ENCODE data around the gene THEMIS2.

THEMIS2 gene

DNA sequence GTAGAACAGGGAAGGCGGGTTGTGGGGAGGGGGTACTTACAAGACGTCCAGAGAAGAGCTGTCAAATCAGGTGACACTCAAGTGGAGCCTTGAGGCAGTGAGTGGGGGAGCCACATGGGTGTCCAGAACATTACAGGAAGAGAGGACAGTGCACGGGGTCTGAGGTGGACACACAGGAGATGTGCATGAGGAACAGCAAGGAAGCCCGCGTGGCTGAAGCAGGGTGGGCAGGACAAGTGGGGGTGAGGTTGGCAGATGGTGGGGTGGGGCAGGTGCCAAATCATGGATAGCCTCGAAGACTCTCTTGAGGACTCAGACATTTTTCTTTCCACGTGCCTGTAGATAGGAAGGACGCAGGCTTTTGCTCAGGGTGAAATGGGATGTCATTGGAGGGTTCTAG lies 63.4 kb downstream of the THEMIS2 start:
- Histone ChIP-seq H3K27ac (replicated peaks) (no peak overlapping the region), H3K27me3 (ENCODE audit: insufficient read depth, poor library complexity, severe bottlenecking) (no peaks in the 10 kb centered on the region), H3K4me3 (replicated peaks; ENCODE audit: insufficient read depth, low read length) (no peak overlapping the region)
- DNase-seq (ENCODE audit: low read depth in 1 of 2, low spot score in 1 of 2), result no peak
- TF ChIP-seq GABPA (IDR thresholded peaks at IDR 0.05; ENCODE audit: low read depth) (no peak), POLR2AphosphoS5 (IDR thresholded peaks at IDR 0.05; ENCODE audit: low read depth) (no peak), SPI1 (IDR thresholded peaks at IDR 0.05; ENCODE audit: borderline replicate concordance, low read depth) (no peak)
- TF ChIP-seq, protein P1, sequence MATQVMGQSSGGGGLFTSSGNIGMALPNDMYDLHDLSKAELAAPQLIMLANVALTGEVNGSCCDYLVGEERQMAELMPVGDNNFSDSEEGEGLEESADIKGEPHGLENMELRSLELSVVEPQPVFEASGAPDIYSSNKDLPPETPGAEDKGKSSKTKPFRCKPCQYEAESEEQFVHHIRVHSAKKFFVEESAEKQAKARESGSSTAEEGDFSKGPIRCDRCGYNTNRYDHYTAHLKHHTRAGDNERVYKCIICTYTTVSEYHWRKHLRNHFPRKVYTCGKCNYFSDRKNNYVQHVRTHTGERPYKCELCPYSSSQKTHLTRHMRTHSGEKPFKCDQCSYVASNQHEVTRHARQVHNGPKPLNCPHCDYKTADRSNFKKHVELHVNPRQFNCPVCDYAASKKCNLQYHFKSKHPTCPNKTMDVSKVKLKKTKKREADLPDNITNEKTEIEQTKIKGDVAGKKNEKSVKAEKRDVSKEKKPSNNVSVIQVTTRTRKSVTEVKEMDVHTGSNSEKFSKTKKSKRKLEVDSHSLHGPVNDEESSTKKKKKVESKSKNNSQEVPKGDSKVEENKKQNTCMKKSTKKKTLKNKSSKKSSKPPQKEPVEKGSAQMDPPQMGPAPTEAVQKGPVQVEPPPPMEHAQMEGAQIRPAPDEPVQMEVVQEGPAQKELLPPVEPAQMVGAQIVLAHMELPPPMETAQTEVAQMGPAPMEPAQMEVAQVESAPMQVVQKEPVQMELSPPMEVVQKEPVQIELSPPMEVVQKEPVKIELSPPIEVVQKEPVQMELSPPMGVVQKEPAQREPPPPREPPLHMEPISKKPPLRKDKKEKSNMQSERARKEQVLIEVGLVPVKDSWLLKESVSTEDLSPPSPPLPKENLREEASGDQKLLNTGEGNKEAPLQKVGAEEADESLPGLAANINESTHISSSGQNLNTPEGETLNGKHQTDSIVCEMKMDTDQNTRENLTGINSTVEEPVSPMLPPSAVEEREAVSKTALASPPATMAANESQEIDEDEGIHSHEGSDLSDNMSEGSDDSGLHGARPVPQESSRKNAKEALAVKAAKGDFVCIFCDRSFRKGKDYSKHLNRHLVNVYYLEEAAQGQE (IDR thresholded peaks at IDR 0.05; ENCODE audit: insufficient replicate concordance, low read depth), result no peak
- TF ChIP-seq, protein P2, sequence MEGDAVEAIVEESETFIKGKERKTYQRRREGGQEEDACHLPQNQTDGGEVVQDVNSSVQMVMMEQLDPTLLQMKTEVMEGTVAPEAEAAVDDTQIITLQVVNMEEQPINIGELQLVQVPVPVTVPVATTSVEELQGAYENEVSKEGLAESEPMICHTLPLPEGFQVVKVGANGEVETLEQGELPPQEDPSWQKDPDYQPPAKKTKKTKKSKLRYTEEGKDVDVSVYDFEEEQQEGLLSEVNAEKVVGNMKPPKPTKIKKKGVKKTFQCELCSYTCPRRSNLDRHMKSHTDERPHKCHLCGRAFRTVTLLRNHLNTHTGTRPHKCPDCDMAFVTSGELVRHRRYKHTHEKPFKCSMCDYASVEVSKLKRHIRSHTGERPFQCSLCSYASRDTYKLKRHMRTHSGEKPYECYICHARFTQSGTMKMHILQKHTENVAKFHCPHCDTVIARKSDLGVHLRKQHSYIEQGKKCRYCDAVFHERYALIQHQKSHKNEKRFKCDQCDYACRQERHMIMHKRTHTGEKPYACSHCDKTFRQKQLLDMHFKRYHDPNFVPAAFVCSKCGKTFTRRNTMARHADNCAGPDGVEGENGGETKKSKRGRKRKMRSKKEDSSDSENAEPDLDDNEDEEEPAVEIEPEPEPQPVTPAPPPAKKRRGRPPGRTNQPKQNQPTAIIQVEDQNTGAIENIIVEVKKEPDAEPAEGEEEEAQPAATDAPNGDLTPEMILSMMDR (IDR thresholded peaks at IDR 0.05; ENCODE audit: insufficient read depth, low read length), result no peak

Measured in HL-60 (cell line).